Measurements from ENCODE around the gene CCNH.

- peak; percentile 76 for TF ChIP-seq CTCF (IDR thresholded peaks at IDR 0.05; ENCODE audit: borderline replicate concordance, extremely low read depth, low read length, poor library complexity, severe bottlenecking)
- TF ChIP-seq EZH2 (IDR thresholded peaks at IDR 0.05; ENCODE audit: borderline replicate concordance, low read depth, low read length, severe bottlenecking) = no peak
Observed at GRCh38 chr5:87400305-87400899, 12.3 kb downstream of the CCNH start.

Data from DND-41 (cell line).